NCI-H524 treated with DMSO at 0.1 percent for 48 hours (cell line): ENCODE measurements around the gene KCNIP4.
A peak's percentile ranks its signal among the peaks of the same experiment; 100 is the strongest.
"Not testable (repeated sequence)": the region's sequence is repeated elsewhere in the genome, so short reads cannot be mapped to it uniquely, and the experiment has no call there.

Source experiments
- DNase-seq: peaks from one replicate; lab custom pipeline; 2025; lab: John Stamatoyannopoulos, UW

KCNIP4 gene

GRCh38 chr4:20754036-20754435 lies 1194.5 kb downstream of the KCNIP4 start:
- no peak for DNase-seq

GRCh38 chr4:20752641-20753040 lies 1195.9 kb downstream of the KCNIP4 start:
- no peak for DNase-seq

- not testable (repeated sequence) for DNase-seq
Measured at GRCh38 chr4:20746000-20746399, 1202.6 kb downstream of the KCNIP4 start.

GRCh38 chr4:20735931-20736330 lies 1212.6 kb downstream of the KCNIP4 start:
- DNase-seq = no peak

GRCh38 chr4:20724915-20725314 lies 1223.7 kb downstream of the KCNIP4 start:
- DNase-seq = no peak

GRCh38 chr4:20723463-20723862 lies 1225.1 kb downstream of the KCNIP4 start:
- DNase-seq = no peak

- DNase-seq = no peak
Measured at GRCh38 chr4:20723019-20723418, 1225.6 kb downstream of the KCNIP4 start.

- DNase-seq = no peak
Measured at GRCh38 chr4:20711335-20711734, 1237.2 kb downstream of the KCNIP4 start.

GRCh38 chr4:20700007-20700761 lies 1248.4 kb downstream of the KCNIP4 start, which contains the start of gene PACRGL:
Gene PACRGL, plus strand, starts transcription at chr4:20700458. Its CDS starts 4,024 bp downstream, at chr4:20704482.
- DNase-seq = peak; percentile 84

GRCh38 chr4:20698820-20699219 lies 1249.8 kb downstream of the KCNIP4 start:
- no peak for DNase-seq

GRCh38 chr4:20698382-20698781 lies 1250.2 kb downstream of the KCNIP4 start:
- DNase-seq = no peak

- no peak for DNase-seq
Measured at GRCh38 chr4:20696815-20697214, 1251.8 kb downstream of the KCNIP4 start.

- DNase-seq = no peak
Measured at GRCh38 chr4:20687864-20688263, 1260.7 kb downstream of the KCNIP4 start.

- DNase-seq = no peak
Measured at GRCh38 chr4:20684852-20685763, 1263.5 kb downstream of the KCNIP4 start.

GRCh38 chr4:20683766-20684165 lies 1264.8 kb downstream of the KCNIP4 start:
- no peak for DNase-seq

- no peak for DNase-seq
Measured at GRCh38 chr4:20682853-20683252, 1265.7 kb downstream of the KCNIP4 start.

- no peak for DNase-seq
Measured at GRCh38 chr4:20681271-20681670, 1267.3 kb downstream of the KCNIP4 start.

GRCh38 chr4:20680736-20681135 lies 1267.8 kb downstream of the KCNIP4 start:
- DNase-seq = no peak

GRCh38 chr4:20679951-20680350 lies 1268.6 kb downstream of the KCNIP4 start:
- DNase-seq = no peak
